GM21825 (cell line): Measurements from ENCODE around the gene TMPRSS12.
"Not testable (repeated sequence)": the region's sequence is repeated elsewhere in the genome, so short reads cannot be mapped to it uniquely, and the experiment has no call there.

Experiments used
- ATAC-seq: cut with Tn5 transposase; IDR thresholded peaks from one replicate; pipeline ENCODE4 v1.9.1; 2021; ENCODE audit warnings: mild to moderate bottlenecking, moderate library complexity; ENCODE audit not compliant: unreplicated experiment

The TMPRSS12 gene

GRCh38 chr12:50925920-50926319 lies 83.2 kb downstream of the TMPRSS12 start:
- no peak for ATAC-seq

- ATAC-seq: no peak
Measured at GRCh38 chr12:50926415-50926814, 83.7 kb downstream of the TMPRSS12 start.

DNA sequence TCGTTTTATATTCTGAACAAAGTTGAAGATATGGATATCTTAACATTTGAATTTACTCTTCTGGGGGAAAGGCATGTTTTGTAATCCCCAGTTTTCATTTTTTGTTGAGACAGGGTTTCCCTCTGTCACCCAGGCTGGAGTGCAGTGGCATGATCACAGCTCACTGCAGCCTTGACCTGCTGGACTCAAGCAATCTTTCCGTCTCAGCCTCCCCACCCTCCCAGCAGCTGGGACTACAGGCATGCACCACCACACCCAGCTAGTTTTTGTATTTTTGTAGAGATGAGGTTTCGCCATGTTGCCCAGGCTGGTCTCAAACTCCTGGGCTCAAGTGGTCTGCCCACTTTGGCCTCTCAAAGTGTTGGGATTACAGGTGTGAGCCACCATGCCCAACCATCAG lies 84.2 kb downstream of the TMPRSS12 start:
- not testable (repeated sequence) for ATAC-seq

DNA sequence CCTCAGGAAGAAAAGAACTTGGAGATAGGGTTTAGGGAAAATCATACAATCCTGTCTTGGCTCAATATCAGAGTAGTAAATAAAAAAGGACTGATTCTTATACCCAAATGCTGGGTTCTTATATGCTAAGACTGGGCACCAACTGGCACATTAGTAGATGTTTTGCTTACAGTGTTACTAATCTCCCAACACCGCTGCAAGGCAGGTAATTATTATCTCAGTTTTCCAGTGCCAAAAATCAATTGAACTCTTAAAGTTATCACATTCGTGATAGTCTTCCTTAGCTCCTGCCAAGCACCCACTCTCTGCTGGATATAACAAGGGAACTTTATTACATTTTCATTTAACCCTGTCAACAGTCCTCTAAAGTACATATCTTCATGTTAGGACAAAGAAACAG lies 84.6 kb downstream of the TMPRSS12 start:
- ATAC-seq: no peak

- ATAC-seq: no peak
Measured at GRCh38 chr12:50927766-50928224, 85.1 kb downstream of the TMPRSS12 start.

GRCh38 chr12:50928392-50928791 lies 85.7 kb downstream of the TMPRSS12 start:
- no peak for ATAC-seq

DNA sequence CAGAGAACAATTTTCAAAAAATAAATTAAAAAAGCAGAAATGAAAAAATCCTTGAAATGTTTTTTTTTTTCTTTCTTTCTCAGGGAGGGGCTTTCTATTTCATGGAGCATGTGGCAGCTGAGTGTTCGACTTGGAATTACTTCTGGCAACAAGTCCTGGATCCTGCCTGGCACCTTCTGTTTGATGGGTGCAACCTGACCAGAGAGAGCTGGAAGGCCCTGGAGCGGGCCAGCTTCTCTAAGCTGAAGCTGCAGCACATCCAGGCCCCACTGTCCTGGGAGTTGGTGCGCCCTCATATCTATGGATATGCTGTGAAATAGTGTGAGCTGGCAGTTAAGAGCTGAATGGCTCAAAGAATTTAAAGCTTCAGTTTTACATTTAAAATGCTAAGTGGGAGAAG lies 87.1 kb downstream of the TMPRSS12 start:
- no peak for ATAC-seq

DNA sequence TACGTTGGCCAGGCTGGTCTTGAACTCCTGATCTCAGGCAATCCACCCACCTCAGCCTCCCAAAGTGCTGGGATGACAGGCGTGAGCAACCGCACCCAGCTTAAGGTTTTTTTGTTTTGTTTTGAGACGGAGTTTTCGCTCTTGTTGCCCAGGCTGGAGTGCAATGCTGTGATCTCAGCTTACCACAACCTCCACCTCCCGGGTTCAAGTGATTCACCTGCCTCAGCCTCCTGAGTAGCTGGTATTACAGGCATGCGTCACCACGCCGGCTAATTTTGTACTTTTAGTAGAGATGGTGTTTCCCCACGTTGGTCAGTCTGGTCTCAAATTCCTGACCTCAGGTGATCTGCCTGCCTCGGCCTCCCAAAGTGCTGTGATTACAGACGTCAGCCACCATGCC lies 87.8 kb downstream of the TMPRSS12 start:
- not testable (repeated sequence) for ATAC-seq

GRCh38 chr12:50932787-50933280 lies 90.1 kb downstream of the TMPRSS12 start:
- ATAC-seq: no peak

DNA sequence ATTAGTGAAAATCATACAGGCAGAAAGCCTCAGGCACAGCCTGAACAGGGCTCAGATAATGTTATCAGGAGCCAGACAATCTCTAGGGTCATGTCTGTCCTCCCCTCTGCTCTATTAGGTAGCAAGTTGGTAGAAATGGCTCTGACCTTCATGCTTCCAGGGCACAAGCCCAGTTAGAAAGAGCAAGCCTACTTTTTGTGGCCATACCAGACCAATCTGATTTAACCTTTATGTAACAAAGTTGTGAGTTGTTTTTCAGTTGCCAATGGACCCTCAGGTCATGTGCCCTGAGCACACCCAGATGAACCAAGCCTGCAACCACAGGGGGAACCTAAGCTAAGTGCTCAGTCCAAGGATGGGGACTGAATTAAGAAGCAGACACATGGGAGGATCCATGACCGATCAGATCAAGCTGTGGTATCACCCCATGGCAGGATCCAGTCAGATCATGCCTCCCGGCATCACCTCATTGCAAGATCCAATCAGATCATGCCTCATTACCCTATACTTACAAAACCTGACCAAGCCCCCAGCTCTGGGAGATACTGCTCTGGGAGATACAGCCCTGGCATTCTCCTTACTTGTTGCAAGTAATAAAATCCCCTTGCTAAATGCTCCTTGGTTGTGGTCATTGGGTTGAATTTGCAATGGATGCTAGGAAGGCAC lies 90.9 kb downstream of the TMPRSS12 start:
- ATAC-seq: no peak

- ATAC-seq: no peak
Measured at GRCh38 chr12:50934371-50934851, 91.7 kb downstream of the TMPRSS12 start.

DNA sequence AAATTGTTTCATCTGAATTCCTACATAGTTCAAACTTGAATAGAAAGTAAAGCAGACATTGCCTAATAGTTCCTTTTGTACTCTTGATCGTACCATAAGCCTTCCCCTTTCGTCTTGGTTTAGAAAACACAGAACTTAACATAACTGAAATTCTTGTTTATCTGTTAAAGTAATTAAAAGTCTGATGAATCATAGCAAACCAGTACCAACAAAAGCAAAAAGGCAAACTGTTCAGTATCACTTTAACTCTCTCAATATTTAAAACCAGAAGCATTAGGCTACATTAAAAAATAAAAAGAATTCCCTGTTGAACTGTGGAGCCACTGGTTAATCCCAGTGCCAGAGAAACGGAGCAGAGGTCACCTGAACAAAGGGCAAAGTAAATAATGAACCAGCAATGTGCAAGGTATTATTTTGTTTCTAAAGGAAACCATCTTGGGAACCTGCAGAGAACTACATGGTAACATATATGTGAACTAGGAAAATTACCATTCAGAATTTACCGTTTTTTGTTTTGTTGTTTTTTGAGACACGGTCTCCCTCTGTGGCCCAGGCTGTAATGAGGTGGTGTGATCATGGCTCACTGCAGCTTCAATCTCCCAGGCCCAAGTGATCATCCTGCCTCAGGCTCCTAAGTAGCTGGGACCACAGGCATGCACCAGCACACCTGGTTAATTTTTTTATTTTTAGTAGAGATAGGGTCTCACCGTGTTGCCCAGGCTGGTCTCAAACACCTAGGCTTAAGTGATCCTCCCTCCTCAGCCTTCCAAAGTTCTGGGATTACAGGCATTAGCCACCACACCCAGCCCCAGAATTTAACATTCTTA lies 92.5 kb downstream of the TMPRSS12 start:
- no peak for ATAC-seq

DNA sequence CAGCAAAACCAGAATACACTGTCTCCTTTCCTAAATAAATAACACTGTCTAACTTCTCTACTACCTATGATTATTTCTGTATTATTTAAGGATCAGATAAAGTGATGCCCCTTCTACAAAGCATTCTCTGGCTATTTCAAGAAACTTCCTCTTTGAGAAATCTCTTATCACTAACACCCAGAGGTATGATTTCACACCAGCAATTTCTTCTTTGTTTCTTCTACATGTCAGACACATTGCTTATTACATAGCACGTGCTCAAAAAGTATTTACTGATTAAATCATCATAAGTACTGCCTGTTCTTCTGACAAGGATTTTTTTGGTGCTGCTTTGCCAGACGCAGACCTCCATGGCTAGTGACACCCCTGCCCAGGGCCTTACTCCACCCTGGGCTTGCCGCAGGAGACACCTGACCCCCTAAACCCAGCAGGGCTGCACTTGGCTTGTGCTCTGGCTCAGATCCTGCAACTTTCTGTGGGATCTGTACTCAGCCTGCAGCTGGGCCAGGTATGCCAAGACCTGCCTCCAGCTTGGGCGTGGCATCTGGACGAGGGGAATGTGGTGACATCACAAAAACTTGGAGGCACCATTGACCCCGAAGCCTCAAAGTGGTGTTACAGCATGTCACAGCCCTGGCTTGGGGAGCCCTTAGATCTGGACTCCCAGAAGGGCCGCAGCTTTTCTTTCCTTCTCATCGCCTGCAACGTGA lies 94.2 kb downstream of the TMPRSS12 start:
- no peak for ATAC-seq
